B cell (primary cell): ENCODE measurements around the gene CCR2. TPM values are rescaled to one million over a fixed set of nuclear protein-coding genes. Genes with fewer than 3 reads are reported as not detected.

ENCODE experiments used
- ATAC-seq: fragments of 200-7000 bp; cut with Tn5 transposase; one replicate; pipeline ENCODE4 v1.10.0; 2021; ENCODE audit warnings: low read depth, mild to moderate bottlenecking, moderate number of reproducible peaks, moderate library complexity
- CTCF ChIA-PET: fragments of 350-600 bp; sonication (Branson Sonifier 250); formaldehyde crosslinking; loops from one replicate; lab custom pipeline; 2021; ENCODE audit warnings: antibody characterized with exemption, inconsistent platforms; lab: Charles Lee
- POLR2A ChIA-PET: fragments of 350-600 bp; sonication (Branson Sonifier 250); formaldehyde crosslinking; loops from one replicate; lab custom pipeline; 2021; ENCODE audit warnings: antibody characterized with exemption; lab: Charles Lee
- DNase-seq: peaks from one replicate; pipeline ENCODE4 v3.0.0; 2013
- H2AFZ ChIP-seq: 2 replicates; pipeline ENCODE4 v1.6.1; 2012; ENCODE audit warnings: mild to moderate bottlenecking, low read depth, low read length; ENCODE audit not compliant: insufficient read depth, poor library complexity, severe bottlenecking
- H3K27ac ChIP-seq, 2 donors: 1 replicate in 1 of 2; 2 replicates in 1 of 2; pipeline ENCODE4 v1.5.1; 2012 to 2013; ENCODE audit warnings: low read length in 2 of 2, mild to moderate bottlenecking in 2 of 2, moderate library complexity in 1 of 2
- H3K27me3 ChIP-seq, 4 experiments: fragments of 200-600 bp in 1 of 4; sonication (generic) in 1 of 4; replicated peaks in 1 of 4; 1 replicate in 2 of 4; 2 replicates in 2 of 4; pipeline versions ENCODE4 v1.6.1 to v1.7.0; 2013 to 2016; ENCODE audit warnings: low read length in 3 of 4, mild to moderate bottlenecking in 2 of 4, mixed read lengths in 1 of 4, moderate library complexity in 1 of 4; ENCODE audit not compliant: insufficient read depth in 4 of 4, control insufficient read depth in 3 of 4; ENCODE audit errors: control extremely low read depth in 1 of 4
- H3K36me3 ChIP-seq, 2 experiments: replicated peaks in 1 of 2; 1 replicate in 1 of 2; 2 replicates in 1 of 2; pipeline versions ENCODE4 v1.6.1 to v1.7.1; 2013; ENCODE audit warnings: low read length in 1 of 2; ENCODE audit not compliant: insufficient read depth in 2 of 2, control insufficient read depth in 1 of 2; ENCODE audit errors: control extremely low read depth in 1 of 2, extremely low read depth in 1 of 2
- H3K4me1 ChIP-seq, 2 donors: fragments of 200-600 bp in 1 of 2; sonication (generic) in 1 of 2; 1 replicate in 1 of 2; 2 replicates in 1 of 2; pipeline versions ENCODE4 v1.5.1 to v1.6.1; 2013 to 2017; ENCODE audit warnings: low read length in 2 of 2; ENCODE audit not compliant: control insufficient read depth in 2 of 2, insufficient read depth in 2 of 2
- H3K4me2 ChIP-seq: replicated peaks from 2 replicates; pipeline ENCODE3; 2012; ENCODE audit warnings: mild to moderate bottlenecking, low read depth, low read length; ENCODE audit not compliant: poor library complexity, severe bottlenecking
- H3K4me3 ChIP-seq, 5 experiments: fragments of 200-600 bp in 1 of 5; sonication (generic) in 1 of 5; 1 replicate in 3 of 5; 2 replicates in 2 of 5; pipeline versions ENCODE4 v1.5.1 to v1.7.0; 2011 to 2016; ENCODE audit warnings: low read length in 4 of 5, mild to moderate bottlenecking in 4 of 5, low read depth in 2 of 5, control low read depth in 1 of 5, moderate library complexity in 1 of 5; ENCODE audit not compliant: insufficient read depth in 1 of 5; ENCODE audit errors: control extremely low read depth in 1 of 5, extremely low read depth in 1 of 5
- H3K79me2 ChIP-seq: fragments of 200-600 bp; sonication (generic); one replicate; pipeline ENCODE4 v1.6.0; 2016; ENCODE audit warnings: low read length; ENCODE audit not compliant: control insufficient read depth, insufficient read depth
- H3K9ac ChIP-seq: fragments of 200-600 bp; sonication (generic); 2 replicates; pipeline ENCODE4 v1.6.1; 2017; ENCODE audit warnings: mild to moderate bottlenecking, low read length, moderate library complexity
- H3K9me3 ChIP-seq, 3 donors: one replicate each; pipeline versions ENCODE4 v1.6.1 to v1.7.1; 2013; ENCODE audit warnings: low read length in 2 of 3; ENCODE audit not compliant: control insufficient read depth in 2 of 3, insufficient read depth in 1 of 3; ENCODE audit errors: control extremely low read depth in 1 of 3
- H4K20me1 ChIP-seq: 2 replicates; pipeline ENCODE4 v1.6.0; 2012; ENCODE audit warnings: mild to moderate bottlenecking, low read length; ENCODE audit not compliant: insufficient read depth, control insufficient read depth, poor library complexity, severe bottlenecking
- H3K27ac Mint-ChIP-seq: one replicate; pipeline ENCODE4 v1.8.0; 2021; ENCODE audit warnings: mixed read lengths
- H3K27me3 Mint-ChIP-seq: one replicate; pipeline ENCODE4 v1.8.0; 2021; ENCODE audit warnings: mixed read lengths
- H3K4me1 Mint-ChIP-seq: one replicate; pipeline ENCODE4 v1.8.0; 2021; ENCODE audit warnings: mixed read lengths
- H3K4me3 Mint-ChIP-seq: one replicate; pipeline ENCODE4 v1.8.0; 2021; ENCODE audit warnings: mixed read lengths
- H3K9me3 Mint-ChIP-seq: one replicate; pipeline ENCODE4 v1.8.0; 2022; ENCODE audit warnings: mixed read lengths; ENCODE audit not compliant: insufficient read depth
- CTCF ChIP-seq: fragments of 200-600 bp; IDR thresholded peaks from one replicate; pipeline ENCODE4 v1.8.0; 2022; ENCODE audit warnings: antibody characterized with exemption, mild to moderate bottlenecking
- EZH2 ChIP-seq: IDR thresholded peaks from 2 replicates; pipeline ENCODE4 v1.6.1; 2012; ENCODE audit warnings: borderline replicate concordance, low read depth, mild to moderate bottlenecking, moderate library complexity, low read length; ENCODE audit not compliant: insufficient read depth, poor library complexity, severe bottlenecking
- WGBS: methylation state at CpG from one replicate; pipeline ENCODE4 v1.1.5; 2013; ENCODE audit warnings: missing lambda C conversion rate; ENCODE audit not compliant: insufficient coverage; 5-methylcytosine and 5-hydroxymethylcytosine counted together
- intact Hi-C: fragments of 100-400 bp; cut with micrococcal nuclease; formaldehyde crosslinking; loops from one replicate; pipeline ENCODE4 v1.10.0; 2022
- polyA plus RNA-seq: library from polyadenylated mRNA; depleted of rRNA; stranded (reverse); fragments of >200 nt; gene quantifications from 2 replicates; pipeline ENCODE4 v1.2.3, GENCODE V29; 2012
- total RNA-seq, 2 donors: library from RNA; stranded (reverse); fragments of 120-200 nt in 1 of 2; gene quantifications; 1 replicate in 1 of 2; 2 replicates in 1 of 2; pipeline versions ENCODE4 v1.2.3 to v1.2.4, GENCODE V29; 2013 to 2022

The CCR2 gene
- total and polyA plus RNA-seq, 2 donors (not counting 1 experiment from before 2014, with no cell fraction given) = 0.34 to 0.82 TPM

- Mint-ChIP-seq H3K9me3 (no peaks in the 10 kb centered on the region), H3K4me1 (peaks cover 47% of the 10 kb centered on the region), H3K4me3 (peak overlapping the region; percentile 55), H3K27ac (peak overlapping the region; percentile 69), H3K27me3 (no peaks in the 10 kb centered on the region)
- CTCF ChIA-PET = interaction anchor here (0.6 to 2.2 kb wide), 3 partner anchors 45 to 55 kb away, joined by 3 to 10 read pairs (median 4); no protein-coding TSS in a partner anchor
- Histone ChIP-seq H3K79me2 (no peaks in the 10 kb centered on the region), H3K36me3 (no peaks in the 10 kb centered on the region), H3K9me3 (peaks cover 0 to 4% (median 0%) of the 10 kb centered on the region in 3 donors), H4K20me1 (no peaks in the 10 kb centered on the region), H3K9ac (peak overlapping the region; percentile 44), H3K4me1 (peaks cover 35% of the 10 kb centered on the region in 2 donors), H3K4me3 (peak overlapping the region in 3 of 5 experiments; percentile 16 to 47 (median 33)), H3K4me2 (peak overlapping the region; percentile 76), H3K27me3 (no peaks in the 10 kb centered on the region), H3K27ac (peak overlapping the region; percentile 25 to 76), H2AFZ (no peak overlapping the region)
- POLR2A ChIA-PET = no interaction called here
- DNase-seq (peak; percentile 64), ATAC-seq (peak; percentile 65)
- TF ChIP-seq CTCF (no peak), EZH2 (no peak)
- intact Hi-C loops = loop anchor here (1.0 to 5.0 kb wide), 3 partner anchors 21 to 41 kb away; no protein-coding TSS in a partner anchor
- no CpG with 5 or more reads among the region's 1 CpG for WGBS
These were observed 32.3 kb upstream of the CCR2 start for GRCh38 chr3:46321461-46322104.

- no peaks in the 10 kb centered on the region for H3K9me3 ChIP-seq
- H3K9ac ChIP-seq = no peak overlapping the region
- H2AFZ ChIP-seq = no peak overlapping the region
- H3K4me3 Mint-ChIP-seq = no peak overlapping the region
- no peaks in the 10 kb centered on the region for H3K27me3 Mint-ChIP-seq
- no peaks in the 10 kb centered on the region for H3K9me3 Mint-ChIP-seq
- H3K79me2 ChIP-seq = no peaks in the 10 kb centered on the region
- intact Hi-C loops = loop anchor here (5.0 kb wide), 2 partner anchors 37 to 38 kb away; no protein-coding TSS in a partner anchor
- H3K4me3 ChIP-seq = no peak overlapping the region
- TF ChIP-seq CTCF (no peak), EZH2 (no peak)
- peaks cover 29 to 30% of the 10 kb centered on the region in 2 donors for H3K4me1 ChIP-seq
- no peak overlapping the region for H3K4me2 ChIP-seq
- WGBS = no CpG with 5 or more reads among the region's 2 CpGs
- no peak overlapping the region for H3K27ac Mint-ChIP-seq
- CTCF ChIA-PET = interaction anchor here (1.1 to 1.2 kb wide), 2 partner anchors 9 to 45 kb away, joined by 5 read pairs; no protein-coding TSS in a partner anchor
- no peak for DNase-seq
- no peaks in the 10 kb centered on the region for H4K20me1 ChIP-seq
- peaks cover 36% of the 10 kb centered on the region for H3K4me1 Mint-ChIP-seq
- POLR2A ChIA-PET = no interaction called here
- no peaks in the 10 kb centered on the region for H3K36me3 ChIP-seq
- no peaks in the 10 kb centered on the region for H3K27me3 ChIP-seq
- no peak for ATAC-seq
- no peak overlapping the region for H3K27ac ChIP-seq
These were observed 29.9 kb upstream of the CCR2 start for GRCh38 chr3:46324036-46324435.
